ENCODE measurements around the gene TMED9. TPM values are rescaled to one million over a fixed set of nuclear protein-coding genes. Genes with fewer than 3 reads are reported as not detected.

The TMED9 gene
- total RNA-seq, 2 experiments from 2014 or later: 67.6 to 134 TPM

DNA sequence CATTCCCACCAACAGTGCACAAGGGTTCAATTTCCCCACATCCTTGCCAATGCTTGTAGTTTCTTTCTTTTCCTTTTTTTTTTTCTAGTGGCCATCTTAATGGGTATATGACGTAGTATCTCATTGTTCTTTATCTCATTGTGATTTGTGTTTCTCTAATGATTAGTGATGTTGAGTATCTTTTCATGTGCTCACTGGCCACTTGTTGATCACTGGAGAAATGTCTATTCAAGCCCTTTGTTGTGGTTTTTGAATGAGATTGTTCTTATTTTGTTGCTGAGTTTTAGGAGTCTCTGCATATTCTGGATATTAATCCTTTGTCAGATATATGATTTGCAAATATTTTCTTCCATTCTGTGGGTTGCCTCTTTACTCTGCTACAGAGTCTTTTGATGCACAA lies 1.6 kb upstream of the TMED9 start:
- Histone ChIP-seq H3K4me2 (ENCODE audit: low read length) (no peak overlapping the region), H3K4me3 (ENCODE audit: low read depth, low read length, poor library complexity, severe bottlenecking) (no peak overlapping the region), H3K79me2 (ENCODE audit: insufficient read depth, low read depth, low read length) (peaks cover 21% of the 10 kb centered on the region), H3K9me2 (ENCODE audit: insufficient read depth, low read length) (no peaks in the 10 kb centered on the region), H3K27ac (ENCODE audit: low read depth, low read length, poor library complexity, severe bottlenecking) (no peak overlapping the region), H3K9me3 (ENCODE audit: low read length) (no peaks in the 10 kb centered on the region), H3K4me1 (ENCODE audit: insufficient read depth, low read length, poor library complexity, severe bottlenecking) (peaks cover 23% of the 10 kb centered on the region), H2AFZ (ENCODE audit: low read length) (no peak overlapping the region), H3K36me3 (ENCODE audit: insufficient read depth, low read length) (peaks cover 24% of the 10 kb centered on the region), H4K20me1 (ENCODE audit: insufficient read depth, low read length) (0 out of 2 replicates have a peak, but pooled peaks cover 5% of the 10 kb centered on the region)
- CTCF ChIA-PET (ENCODE audit: unreplicated experiment): no interaction called here
- no TSS peak for BruUV-seq (replicated peaks)
- intact Hi-C loops (cut with micrococcal nuclease; ENCODE audit: unreplicated experiment): loop anchor here (10.0 kb wide), 2 partner anchors 186 to 474 kb away; partner anchors contain the start of genes F12 and PFN3
- no peak for DNase-seq (ENCODE audit: low spot score)
- POLR2A ChIA-PET: no interaction called here
- TF ChIP-seq, protein P1, sequence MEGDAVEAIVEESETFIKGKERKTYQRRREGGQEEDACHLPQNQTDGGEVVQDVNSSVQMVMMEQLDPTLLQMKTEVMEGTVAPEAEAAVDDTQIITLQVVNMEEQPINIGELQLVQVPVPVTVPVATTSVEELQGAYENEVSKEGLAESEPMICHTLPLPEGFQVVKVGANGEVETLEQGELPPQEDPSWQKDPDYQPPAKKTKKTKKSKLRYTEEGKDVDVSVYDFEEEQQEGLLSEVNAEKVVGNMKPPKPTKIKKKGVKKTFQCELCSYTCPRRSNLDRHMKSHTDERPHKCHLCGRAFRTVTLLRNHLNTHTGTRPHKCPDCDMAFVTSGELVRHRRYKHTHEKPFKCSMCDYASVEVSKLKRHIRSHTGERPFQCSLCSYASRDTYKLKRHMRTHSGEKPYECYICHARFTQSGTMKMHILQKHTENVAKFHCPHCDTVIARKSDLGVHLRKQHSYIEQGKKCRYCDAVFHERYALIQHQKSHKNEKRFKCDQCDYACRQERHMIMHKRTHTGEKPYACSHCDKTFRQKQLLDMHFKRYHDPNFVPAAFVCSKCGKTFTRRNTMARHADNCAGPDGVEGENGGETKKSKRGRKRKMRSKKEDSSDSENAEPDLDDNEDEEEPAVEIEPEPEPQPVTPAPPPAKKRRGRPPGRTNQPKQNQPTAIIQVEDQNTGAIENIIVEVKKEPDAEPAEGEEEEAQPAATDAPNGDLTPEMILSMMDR (conservative IDR thresholded peaks at IDR 0.05; ENCODE audit: low read length): no peak
- TF ChIP-seq EZH2phosphoT487 (IDR thresholded peaks at IDR 0.05; ENCODE audit: borderline replicate concordance, low read depth, low read length): no peak

DNA sequence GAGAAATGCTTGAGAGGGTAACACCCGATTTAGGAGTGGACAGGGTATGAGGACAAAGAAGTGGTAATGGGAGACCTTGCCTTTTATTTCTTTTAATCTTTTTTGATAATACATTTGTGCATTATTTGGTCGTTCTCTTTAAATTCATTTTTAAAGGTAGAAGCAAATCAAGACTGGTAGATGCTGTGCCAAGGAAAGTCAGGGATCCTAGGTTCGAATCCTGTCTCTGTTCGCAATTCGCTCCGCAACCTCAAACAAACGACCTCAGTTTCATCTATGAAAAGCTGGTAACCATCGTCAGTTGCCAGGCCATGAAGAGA lies 353 bp upstream of the TMED9 start:
- no peak for DNase-seq (ENCODE audit: low spot score)
- Histone ChIP-seq H4K20me1 (ENCODE audit: insufficient read depth, low read length) (0 out of 2 replicates have a peak, but pooled peaks cover 5% of the 10 kb centered on the region), H3K4me3 (ENCODE audit: low read depth, low read length, poor library complexity, severe bottlenecking) (peak overlapping the region; percentile 91), H3K27ac (ENCODE audit: low read depth, low read length, poor library complexity, severe bottlenecking) (no peak overlapping the region), H3K36me3 (ENCODE audit: insufficient read depth, low read length) (peaks cover 37% of the 10 kb centered on the region), H3K4me2 (ENCODE audit: low read length) (peak overlapping the region; percentile 66), H3K9me2 (ENCODE audit: insufficient read depth, low read length) (no peaks in the 10 kb centered on the region), H3K79me2 (ENCODE audit: insufficient read depth, low read depth, low read length) (peaks cover 21% of the 10 kb centered on the region), H2AFZ (ENCODE audit: low read length) (peak overlapping the region; percentile 71; the same call in 1 of the 2 replicates), H3K9me3 (ENCODE audit: low read length) (no peaks in the 10 kb centered on the region), H3K4me1 (ENCODE audit: insufficient read depth, low read length, poor library complexity, severe bottlenecking) (peaks cover 17% of the 10 kb centered on the region)
- no TSS peak for BruUV-seq (replicated peaks)
- intact Hi-C loops (cut with micrococcal nuclease; ENCODE audit: unreplicated experiment): loop anchor here (2.0 to 10.0 kb wide), 3 partner anchors 83 to 473 kb away; partner anchors contain the start of genes DOK3, F12 and PFN3
- ChIA-PET POLR2A (interaction anchor here (0.8 to 1.4 kb wide), 2 partner anchors 9 to 610 kb away, joined by 3 to 4 read pairs; no protein-coding TSS in a partner anchor), CTCF (ENCODE audit: unreplicated experiment) (interaction anchor here (1.2 kb wide), 1 partner anchor 81 kb away, joined by 3 read pairs; no protein-coding TSS in a partner anchor)
- TF ChIP-seq EZH2phosphoT487 (IDR thresholded peaks at IDR 0.05; ENCODE audit: borderline replicate concordance, low read depth, low read length): no peak
- TF ChIP-seq, protein P1 (conservative IDR thresholded peaks at IDR 0.05; ENCODE audit: low read length): no peak

DNA sequence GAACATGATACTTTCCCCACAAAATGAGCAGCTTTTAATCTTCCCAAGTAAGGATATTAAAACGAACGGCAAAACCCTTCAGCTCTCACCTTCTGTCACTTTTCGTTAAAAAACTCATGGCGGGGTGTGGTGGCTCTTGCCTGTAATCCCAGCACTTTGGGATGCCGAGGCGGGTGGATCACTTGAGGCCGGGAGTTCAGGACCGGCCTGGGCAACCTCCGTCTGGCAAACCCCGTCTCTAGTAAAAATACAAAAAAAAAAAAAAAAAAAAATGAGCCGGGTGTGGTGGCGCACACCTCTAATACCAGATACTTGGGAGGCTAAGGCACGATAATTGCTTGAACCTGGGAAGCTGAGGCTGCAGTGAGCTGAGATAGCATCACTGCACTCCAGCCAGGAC lies 902 bp downstream of the TMED9 start:
- ChIA-PET CTCF (ENCODE audit: unreplicated experiment) (no interaction called here), POLR2A (interaction anchor here (0.6 to 1.1 kb wide), 9 partner anchors 12 to 1156 kb away, joined by 3 to 6 read pairs (median 3); no protein-coding TSS in a partner anchor)
- Histone ChIP-seq H3K4me3 (ENCODE audit: low read depth, low read length, poor library complexity, severe bottlenecking) (peak overlapping the region; percentile 91), H3K9me3 (ENCODE audit: low read length) (no peaks in the 10 kb centered on the region), H3K4me2 (ENCODE audit: low read length) (peak overlapping the region; percentile 81), H2AFZ (ENCODE audit: low read length) (no peak overlapping the region), H3K79me2 (ENCODE audit: insufficient read depth, low read depth, low read length) (peaks cover 21% of the 10 kb centered on the region), H3K27ac (ENCODE audit: low read depth, low read length, poor library complexity, severe bottlenecking) (peak overlapping the region; percentile 73), H3K36me3 (ENCODE audit: insufficient read depth, low read length) (peaks cover 41% of the 10 kb centered on the region), H3K9me2 (ENCODE audit: insufficient read depth, low read length) (no peaks in the 10 kb centered on the region), H3K4me1 (ENCODE audit: insufficient read depth, low read length, poor library complexity, severe bottlenecking) (peaks cover 16% of the 10 kb centered on the region), H4K20me1 (ENCODE audit: insufficient read depth, low read length) (0 out of 2 replicates have a peak, but pooled peaks cover 5% of the 10 kb centered on the region)
- TF ChIP-seq EZH2phosphoT487 (IDR thresholded peaks at IDR 0.05; ENCODE audit: borderline replicate concordance, low read depth, low read length): no peak
- TF ChIP-seq, protein P1 (conservative IDR thresholded peaks at IDR 0.05; ENCODE audit: low read length): no peak
- intact Hi-C loops (cut with micrococcal nuclease; ENCODE audit: unreplicated experiment): loop anchor here (2.0 to 10.0 kb wide), 3 partner anchors 84 to 472 kb away; partner anchors contain the start of genes DOK3, F12 and PFN3
- no peak for DNase-seq (ENCODE audit: low spot score)
- BruUV-seq (replicated peaks): TSS peak; percentile 70
